Right lobe of liver (tissue), 6 donors: ENCODE results near the gene ADAMTS3. TPM values are rescaled to one million over a fixed set of nuclear protein-coding genes. Genes with fewer than 3 reads are reported as not detected.

Experiments
- ATAC-seq, 4 donors: fragments of 200-7000 bp; cut with Tn5 transposase; one replicate each; pipeline ENCODE4 v1.9.1; 2020; ENCODE audit warnings: mild to moderate bottlenecking in 4 of 4, moderate library complexity in 4 of 4
- DNase-seq, 3 donors: peaks; one replicate each; pipeline ENCODE4 v3.0.0-alpha.2; 2020
- H3K27ac ChIP-seq, 3 donors: fragments of 200-600 bp; one replicate each; pipeline ENCODE4 v1.8.0; 2022
- H3K27me3 ChIP-seq, 2 donors: fragments of 200-600 bp; one replicate each; pipeline ENCODE4 v1.8.0; 2022
- H3K36me3 ChIP-seq, 4 donors: fragments of 200-600 bp; sonication (generic) in 1 of 4; one replicate each; pipeline versions ENCODE4 v1.5.1 to v1.8.0; 2017 to 2022; ENCODE audit warnings: control low read depth in 1 of 4
- H3K4me1 ChIP-seq, 4 donors: fragments of 200-600 bp; sonication (generic) in 1 of 4; one replicate each; pipeline versions ENCODE4 v1.5.1 to v1.8.0; 2017 to 2022; ENCODE audit warnings: control low read depth in 1 of 4
- H3K4me3 ChIP-seq, 3 donors: fragments of 200-600 bp; one replicate each; pipeline ENCODE4 v1.8.0; 2022
- H3K9me3 ChIP-seq, 4 donors: fragments of 200-600 bp; sonication (generic) in 1 of 4; one replicate each; pipeline versions ENCODE4 v1.5.1 to v1.8.0; 2017 to 2022; ENCODE audit warnings: control low read depth in 1 of 4
- POLR2A ChIP-seq: fragments of 450-650 bp; IDR thresholded peaks from one replicate; pipeline ENCODE4 v1.6.1; 2017; ENCODE audit warnings: antibody characterized with exemption, mild to moderate bottlenecking
- WGBS: methylation state at CpG from one replicate; pipeline ENCODE4 v1.1.6; 2018; ENCODE audit warnings: low coverage, low lambda C conversion rate; ENCODE audit not compliant: insufficient coverage; ENCODE audit errors: missing lambda C conversion rate; 5-methylcytosine and 5-hydroxymethylcytosine counted together
- intact Hi-C, 2 donors: fragments of 100-400 bp; cut with DNase I; formaldehyde crosslinking; loops; one replicate each; pipeline versions ENCODE4 v1.11.2 to v1.14.1; 2022
- total RNA-seq, 6 experiments: library from RNA; depleted of rRNA in 2 of 6; stranded (reverse); fragments of >200 nt in 2 of 6; fragmentation: NEBNext Ultra II Directional in 3 of 6; extraction: Animal tissue kit (Norgen Biotek cat#: 25700) in 3 of 6; gene quantifications; one replicate each; pipeline versions ENCODE4 v1.1.0 to v1.2.4, GENCODE V29; 2016 to 2023
- TF ChIP-seq, protein P1 (sequence below), 4 donors: fragments of 200-600 bp in 3 of 4; fragments of 450-650 bp in 1 of 4; IDR thresholded peaks; one replicate each; pipeline versions ENCODE4 v1.5.1 to v1.8.0; 2016 to 2022; ENCODE audit warnings: antibody characterized with exemption in 4 of 4, mild to moderate bottlenecking in 2 of 4
- donor health status: DM: no; HTN: yes; CAD: no.
- donor health status: DM: no; HTN: no; CAD: no.
- donor health status: DM: no; HTN: no; CAD: no.
- donor health status: DM: no; HTN: yes; CAD: no.
- donor health status: DM: no; HTN: yes; CAD: no.

ADAMTS3 gene
- total RNA-seq, 6 experiments from 2014 or later, result 0.12 to 0.64 (median 0.42) TPM

DNA sequence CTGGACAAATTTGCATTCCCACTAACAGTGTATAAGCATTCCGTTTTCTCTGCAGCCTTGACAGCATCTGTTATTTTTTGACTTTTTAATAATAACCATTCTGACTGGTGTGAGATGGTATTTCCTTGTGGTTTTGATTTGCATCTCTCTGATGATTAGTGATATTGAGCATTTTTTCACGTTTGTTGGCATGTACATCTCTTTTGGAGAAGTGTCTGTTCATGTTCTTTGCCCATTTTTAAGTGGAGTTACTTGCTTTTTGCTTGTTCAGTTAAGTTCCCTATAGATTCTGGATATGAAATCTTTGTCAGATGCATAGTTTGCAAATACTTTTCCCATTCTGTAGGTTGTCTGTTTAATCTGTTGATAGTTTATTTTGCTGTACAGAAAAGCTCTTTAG, 68.8 kb downstream of the ADAMTS3 start:
- 42% methylated on average over 2 of the region's 2 CpGs for WGBS
- no peak overlapping the region for H3K4me3 ChIP-seq

DNA sequence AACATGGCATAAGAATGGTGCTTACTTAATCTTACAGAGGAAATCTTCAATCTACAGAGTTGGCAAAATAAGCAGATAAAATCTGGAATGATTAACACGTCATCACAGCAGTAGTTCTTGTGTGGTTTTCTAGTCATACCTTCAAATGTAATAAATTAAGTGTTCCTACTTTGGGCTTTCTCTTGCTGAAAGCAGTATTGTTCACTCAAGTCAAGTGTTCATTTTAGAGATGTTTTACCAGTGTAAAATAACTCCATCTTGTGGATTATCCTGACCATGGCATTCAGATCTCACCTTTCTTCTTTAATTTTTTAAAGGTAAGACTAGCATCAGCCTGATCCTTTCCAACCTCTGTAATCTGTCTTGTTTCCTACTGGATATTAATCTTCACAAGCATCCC, 72.9 kb downstream of the ADAMTS3 start:
- Histone ChIP-seq H3K9me3 (peaks cover 0 to 9% (median 0%) of the 10 kb centered on the region in 4 donors), H3K4me3 (no peak overlapping the region), H3K27ac (no peak overlapping the region), H3K27me3 (no peaks in the 10 kb centered on the region), H3K36me3 (no peaks in the 10 kb centered on the region), H3K4me1 (no peaks in the 10 kb centered on the region)
- no peak for TF ChIP-seq POLR2A
- TF ChIP-seq, protein P1, sequence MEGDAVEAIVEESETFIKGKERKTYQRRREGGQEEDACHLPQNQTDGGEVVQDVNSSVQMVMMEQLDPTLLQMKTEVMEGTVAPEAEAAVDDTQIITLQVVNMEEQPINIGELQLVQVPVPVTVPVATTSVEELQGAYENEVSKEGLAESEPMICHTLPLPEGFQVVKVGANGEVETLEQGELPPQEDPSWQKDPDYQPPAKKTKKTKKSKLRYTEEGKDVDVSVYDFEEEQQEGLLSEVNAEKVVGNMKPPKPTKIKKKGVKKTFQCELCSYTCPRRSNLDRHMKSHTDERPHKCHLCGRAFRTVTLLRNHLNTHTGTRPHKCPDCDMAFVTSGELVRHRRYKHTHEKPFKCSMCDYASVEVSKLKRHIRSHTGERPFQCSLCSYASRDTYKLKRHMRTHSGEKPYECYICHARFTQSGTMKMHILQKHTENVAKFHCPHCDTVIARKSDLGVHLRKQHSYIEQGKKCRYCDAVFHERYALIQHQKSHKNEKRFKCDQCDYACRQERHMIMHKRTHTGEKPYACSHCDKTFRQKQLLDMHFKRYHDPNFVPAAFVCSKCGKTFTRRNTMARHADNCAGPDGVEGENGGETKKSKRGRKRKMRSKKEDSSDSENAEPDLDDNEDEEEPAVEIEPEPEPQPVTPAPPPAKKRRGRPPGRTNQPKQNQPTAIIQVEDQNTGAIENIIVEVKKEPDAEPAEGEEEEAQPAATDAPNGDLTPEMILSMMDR (IDR thresholded peaks at IDR 0.05), result no peak
- intact Hi-C loops, result no loop called here
- DNase-seq (no peak), ATAC-seq (no peak)
- WGBS, result 53% methylated on average over 1 of the region's 1 CpG

More for the DNA sequence above, 68.8 kb downstream of the ADAMTS3 start:
- H3K9me3 ChIP-seq, result peaks cover 0 to 9% (median 0%) of the 10 kb centered on the region in 4 donors
- ATAC-seq (no peak), DNase-seq (no peak)
- H3K36me3 ChIP-seq, result no peaks in the 10 kb centered on the region
- TF ChIP-seq, protein P1 (IDR thresholded peaks at IDR 0.05), result no peak
- TF ChIP-seq POLR2A, result no peak
- H3K27me3 ChIP-seq, result no peaks in the 10 kb centered on the region
- intact Hi-C loops, result no loop called here
- no peak overlapping the region for H3K27ac ChIP-seq
- H3K4me1 ChIP-seq, result no peaks in the 10 kb centered on the region

DNA sequence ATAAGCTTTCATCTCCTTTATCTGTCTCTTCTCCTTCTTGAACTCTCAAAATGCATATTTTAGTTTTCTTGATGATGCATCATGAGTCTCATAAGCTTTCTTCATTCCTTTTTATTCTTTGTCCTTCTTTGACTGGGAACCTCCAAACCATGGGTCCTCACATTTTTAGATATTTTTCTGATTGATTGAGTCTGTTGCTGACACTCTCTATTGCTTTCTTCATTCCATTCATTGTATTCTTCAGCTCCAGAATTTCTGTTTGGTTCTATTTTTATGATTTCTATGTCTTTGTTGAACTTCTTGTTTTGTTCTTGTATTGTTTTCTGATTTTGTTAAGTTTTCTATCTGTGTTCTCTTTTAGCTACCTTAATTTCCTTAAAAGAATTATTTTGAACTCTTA, 74.9 kb downstream of the ADAMTS3 start:
- ATAC-seq (no peak), DNase-seq (no peak)
- Histone ChIP-seq H3K4me3 (no peak overlapping the region), H3K36me3 (no peaks in the 10 kb centered on the region), H3K27me3 (no peaks in the 10 kb centered on the region), H3K4me1 (no peaks in the 10 kb centered on the region), H3K9me3 (no peaks in the 10 kb centered on the region), H3K27ac (no peak overlapping the region)
- TF ChIP-seq POLR2A, result no peak
- TF ChIP-seq, protein P1 (IDR thresholded peaks at IDR 0.05), result no peak
- intact Hi-C loops, result no loop called here

DNA sequence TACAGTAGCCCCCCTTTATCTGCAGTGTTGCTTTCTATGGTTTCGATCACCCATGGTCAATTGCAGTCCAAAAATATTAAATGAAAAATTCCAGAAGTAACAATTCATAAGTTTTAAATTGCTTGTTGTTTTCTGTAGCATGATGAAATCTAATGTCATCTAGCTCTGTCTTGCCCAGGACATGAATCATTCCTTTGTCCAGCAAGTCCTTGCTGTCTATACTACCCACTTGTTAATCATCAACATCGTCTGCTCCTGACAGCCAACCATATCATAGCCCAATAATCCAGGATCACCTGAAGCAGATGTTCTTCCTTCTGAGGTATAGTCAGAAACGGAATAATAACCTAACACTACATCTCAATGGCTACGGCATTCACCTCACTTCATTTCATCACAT, 79.8 kb downstream of the ADAMTS3 start:
- intact Hi-C loops, result no loop called here
- Histone ChIP-seq H3K4me1 (no peaks in the 10 kb centered on the region), H3K27ac (no peak overlapping the region), H3K36me3 (no peaks in the 10 kb centered on the region), H3K9me3 (no peaks in the 10 kb centered on the region), H3K4me3 (no peak overlapping the region), H3K27me3 (no peaks in the 10 kb centered on the region)
- TF ChIP-seq, protein P1 (IDR thresholded peaks at IDR 0.05), result no peak
- no peak for TF ChIP-seq POLR2A
- 53% methylated on average over 4 of the region's 4 CpGs for WGBS
- DNase-seq (no peak), ATAC-seq (no peak)

DNA sequence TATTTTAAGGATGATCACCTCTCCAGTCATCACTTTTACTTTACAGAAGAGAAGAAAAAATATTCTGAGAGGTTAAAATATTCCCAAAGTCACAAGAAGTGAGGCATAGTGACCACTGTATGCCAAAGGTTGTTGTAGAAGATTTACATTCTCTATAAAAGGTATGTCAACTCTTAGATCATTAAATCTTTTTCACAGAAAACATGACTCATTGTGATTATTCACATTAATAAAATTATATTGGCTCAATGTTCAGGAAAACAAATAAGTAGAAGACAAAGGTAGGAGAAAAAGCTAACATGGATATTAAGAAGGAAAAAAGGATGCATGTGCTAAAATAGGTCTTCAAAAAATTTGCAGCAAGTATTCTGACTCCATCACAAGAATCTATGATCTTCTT, 82.0 kb downstream of the ADAMTS3 start:
- DNase-seq (no peak), ATAC-seq (no peak)
- Histone ChIP-seq H3K4me1 (no peaks in the 10 kb centered on the region), H3K27me3 (no peaks in the 10 kb centered on the region), H3K36me3 (no peaks in the 10 kb centered on the region), H3K27ac (no peak overlapping the region), H3K4me3 (no peak overlapping the region), H3K9me3 (no peaks in the 10 kb centered on the region)
- intact Hi-C loops, result no loop called here
- TF ChIP-seq POLR2A, result no peak
- TF ChIP-seq, protein P1 (IDR thresholded peaks at IDR 0.05), result no peak
